Measurements from ENCODE around the gene CATSPERE.

Gene CATSPERE, protein sequence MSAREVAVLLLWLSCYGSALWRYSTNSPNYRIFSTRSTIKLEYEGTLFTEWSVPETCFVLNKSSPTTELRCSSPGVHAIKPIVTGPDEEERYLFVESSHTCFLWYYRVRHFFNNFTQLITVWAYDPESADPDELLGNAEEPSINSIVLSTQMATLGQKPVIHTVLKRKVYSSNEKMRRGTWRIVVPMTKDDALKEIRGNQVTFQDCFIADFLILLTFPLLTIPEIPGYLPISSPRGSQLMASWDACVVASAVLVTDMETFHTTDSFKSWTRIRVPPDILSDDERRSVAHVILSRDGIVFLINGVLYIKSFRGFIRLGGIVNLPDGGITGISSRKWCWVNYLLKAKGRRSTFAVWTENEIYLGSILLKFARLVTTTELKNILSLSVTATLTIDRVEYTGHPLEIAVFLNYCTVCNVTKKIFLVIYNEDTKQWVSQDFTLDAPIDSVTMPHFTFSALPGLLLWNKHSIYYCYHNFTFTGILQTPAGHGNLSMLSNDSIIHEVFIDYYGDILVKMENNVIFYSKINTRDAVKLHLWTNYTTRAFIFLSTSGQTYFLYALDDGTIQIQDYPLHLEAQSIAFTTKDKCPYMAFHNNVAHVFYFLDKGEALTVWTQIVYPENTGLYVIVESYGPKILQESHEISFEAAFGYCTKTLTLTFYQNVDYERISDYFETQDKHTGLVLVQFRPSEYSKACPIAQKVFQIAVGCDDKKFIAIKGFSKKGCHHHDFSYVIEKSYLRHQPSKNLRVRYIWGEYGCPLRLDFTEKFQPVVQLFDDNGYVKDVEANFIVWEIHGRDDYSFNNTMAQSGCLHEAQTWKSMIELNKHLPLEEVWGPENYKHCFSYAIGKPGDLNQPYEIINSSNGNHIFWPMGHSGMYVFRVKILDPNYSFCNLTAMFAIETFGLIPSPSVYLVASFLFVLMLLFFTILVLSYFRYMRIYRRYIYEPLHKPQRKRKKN

DNA sequence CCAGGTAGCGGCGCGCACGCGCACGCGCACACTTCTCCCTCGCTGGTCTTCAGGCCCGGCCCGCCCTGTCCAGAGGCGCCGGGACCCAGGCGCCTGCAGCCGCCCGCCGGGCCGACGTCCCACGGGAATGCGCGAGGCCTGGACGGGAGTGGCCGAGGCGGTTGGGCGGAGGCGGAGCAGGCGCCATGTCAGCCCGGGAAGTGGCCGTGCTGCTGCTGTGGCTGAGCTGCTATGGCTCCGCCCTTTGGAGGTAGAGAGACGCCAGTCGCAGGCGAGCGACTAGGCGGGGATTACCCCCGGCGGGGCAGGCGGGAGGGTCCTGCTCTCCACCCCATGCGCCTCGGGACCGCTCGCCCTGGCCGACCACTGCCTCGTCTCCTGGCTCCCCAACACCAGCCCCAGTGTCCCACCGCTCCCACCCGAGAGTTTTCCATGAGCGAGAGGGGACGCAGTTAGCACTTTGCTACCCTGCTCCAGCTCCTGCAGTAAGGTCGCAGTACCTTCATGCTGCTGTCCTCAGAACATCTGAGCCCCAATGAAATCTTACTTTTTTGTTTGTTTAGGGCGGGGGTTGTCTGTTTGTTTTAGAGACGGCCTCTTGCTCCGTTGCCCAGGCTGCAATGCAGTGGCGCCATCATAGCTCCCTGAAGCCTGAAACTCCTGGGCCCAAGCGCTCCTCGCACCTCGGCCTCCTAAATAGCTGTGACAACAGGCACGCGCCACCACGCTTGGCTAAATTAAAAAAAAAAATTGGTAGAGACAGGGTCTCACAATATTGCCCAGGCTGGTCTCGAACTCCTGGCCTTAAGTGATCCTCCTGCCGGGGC lies at the start of gene CATSPERE:
CATSPERE (plus strand) TSS at position 29 of the 827 bp plus-strand sequence; CDS start at position 186, 157 bp downstream.
- DNase-seq (ENCODE audit: low spot score), result peak; percentile 64

DNA sequence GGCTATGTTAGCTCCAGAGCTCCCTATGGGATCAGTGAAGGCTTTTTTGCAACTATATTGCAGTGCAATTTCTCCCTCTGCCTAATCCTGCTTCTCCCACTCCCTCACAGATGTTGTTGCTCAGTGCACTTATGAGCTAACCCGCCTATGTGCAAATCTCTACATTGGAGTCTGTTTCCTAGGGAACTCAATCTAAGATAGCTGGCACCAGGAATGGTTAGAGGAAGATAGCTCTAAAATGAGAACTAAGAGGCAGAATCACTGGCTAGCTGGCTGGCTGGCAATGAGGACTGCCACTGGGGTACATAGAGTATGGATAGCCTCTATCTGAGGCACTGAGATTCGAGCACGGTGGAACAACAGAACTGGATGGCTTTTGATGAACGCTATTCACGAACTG lies 48.9 kb upstream of the CATSPERE start:
- DNase-seq (ENCODE audit: low spot score), result no peak

DNA sequence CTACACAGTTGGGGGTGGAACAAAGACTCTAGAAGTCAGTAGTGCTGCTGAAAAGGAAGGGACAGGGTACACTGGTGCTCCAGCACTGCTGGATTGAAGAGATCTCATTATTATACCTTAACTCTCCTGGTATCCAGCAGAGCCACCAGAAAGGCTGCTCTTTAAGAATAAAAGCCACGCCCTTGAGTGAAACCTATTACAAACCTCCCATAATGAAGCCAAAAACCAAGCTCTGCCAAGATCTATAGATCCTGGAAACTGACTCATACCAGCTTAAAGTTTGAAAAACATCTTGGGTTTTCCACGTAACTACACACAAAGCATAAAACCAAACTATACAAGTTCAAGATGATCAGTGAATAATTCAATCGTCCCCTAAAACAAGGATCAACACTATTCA lies 47.3 kb upstream of the CATSPERE start:
- no peak for DNase-seq (ENCODE audit: low spot score)

DNA sequence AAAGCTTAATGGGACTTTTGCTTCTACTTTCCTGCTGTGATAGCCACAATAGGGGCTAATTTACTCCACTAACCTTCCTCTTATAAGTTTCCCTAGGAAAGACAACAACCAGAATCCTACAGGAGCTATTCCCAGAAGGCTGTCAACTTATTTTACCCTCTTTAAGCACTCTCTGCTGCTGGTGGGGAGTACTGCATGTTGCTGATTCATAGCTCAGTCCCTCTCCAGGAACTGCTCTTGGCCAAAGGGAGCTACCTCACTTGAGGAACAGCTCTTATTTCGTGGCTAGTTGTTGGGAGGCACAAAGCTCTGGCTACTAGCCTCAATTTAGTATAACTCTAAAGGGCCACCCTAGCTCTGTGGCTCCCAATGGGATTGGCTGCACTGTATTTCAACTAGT lies 46.5 kb upstream of the CATSPERE start:
- DNase-seq (ENCODE audit: low spot score), result no peak

DNA sequence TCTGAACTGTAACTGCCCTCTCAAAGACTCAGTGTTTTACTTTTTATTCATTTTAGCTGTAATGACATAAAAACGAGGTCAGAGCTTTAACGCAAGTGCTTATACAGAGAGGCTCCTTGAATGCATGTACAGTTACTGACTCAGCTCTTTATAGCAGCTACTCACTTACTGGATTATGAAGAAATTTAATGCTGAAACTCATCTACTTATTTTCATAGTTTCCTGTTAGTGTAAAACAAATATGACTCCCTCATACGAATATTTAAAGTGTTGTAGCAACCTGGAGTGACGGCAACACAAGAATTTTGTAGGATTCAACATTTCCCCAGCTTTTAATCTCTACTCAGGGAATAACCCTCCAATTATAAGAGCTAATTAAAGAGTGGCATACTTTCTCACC lies 42.0 kb upstream of the CATSPERE start:
- no peak for DNase-seq (ENCODE audit: low spot score)

DNA sequence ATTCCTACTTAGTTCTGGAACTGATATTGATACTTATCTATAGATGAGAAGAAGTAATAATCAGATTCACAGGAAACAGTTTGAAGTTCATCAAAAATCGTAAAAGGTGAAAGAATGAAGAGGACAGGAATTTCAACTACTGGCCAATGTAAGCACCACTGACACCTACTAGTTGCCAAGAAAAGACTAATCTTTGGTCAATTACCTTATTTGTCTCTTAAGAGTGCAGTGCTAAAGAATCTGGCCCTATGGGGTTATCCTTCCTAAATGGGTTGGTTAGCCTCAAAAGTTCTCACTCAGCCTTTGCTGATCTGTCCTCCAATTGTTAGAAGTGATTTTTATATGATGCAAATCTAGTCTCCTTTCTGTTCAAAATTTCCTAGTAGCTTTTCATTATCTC lies 38.9 kb upstream of the CATSPERE start:
- no peak for DNase-seq (ENCODE audit: low spot score)

DNA sequence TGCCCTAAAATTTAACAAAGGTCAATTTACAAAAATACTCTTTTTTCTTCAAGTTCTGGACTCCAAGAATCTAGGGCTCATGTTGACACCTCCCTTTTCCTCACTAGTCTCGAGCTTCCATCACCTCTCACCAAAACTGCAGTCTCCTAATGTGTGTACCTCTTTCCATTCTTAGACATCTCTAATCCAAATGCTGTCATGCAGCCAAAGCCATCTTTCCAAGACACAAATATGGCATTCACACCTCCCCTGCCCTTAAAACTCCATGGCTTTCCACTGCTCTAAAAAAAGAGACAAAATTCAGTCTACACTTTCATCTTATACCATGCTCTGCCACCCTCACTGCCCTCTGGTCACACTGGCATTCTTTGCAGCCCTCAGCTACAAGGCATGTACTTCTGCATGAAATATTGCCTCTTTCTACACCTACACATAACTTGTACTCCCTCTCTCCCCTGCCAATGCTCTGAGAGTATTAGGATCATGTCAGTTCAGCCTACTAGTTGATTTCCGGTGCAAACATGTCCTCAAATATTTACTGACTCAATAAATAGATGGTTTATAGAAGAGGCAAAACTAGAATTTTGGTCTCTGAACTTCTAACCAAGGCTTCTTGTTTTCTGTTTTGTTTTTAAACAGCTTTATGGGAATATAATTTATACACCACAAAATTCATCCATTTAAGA lies 36.3 kb upstream of the CATSPERE start:
- DNase-seq (ENCODE audit: low spot score), result no peak

DNA sequence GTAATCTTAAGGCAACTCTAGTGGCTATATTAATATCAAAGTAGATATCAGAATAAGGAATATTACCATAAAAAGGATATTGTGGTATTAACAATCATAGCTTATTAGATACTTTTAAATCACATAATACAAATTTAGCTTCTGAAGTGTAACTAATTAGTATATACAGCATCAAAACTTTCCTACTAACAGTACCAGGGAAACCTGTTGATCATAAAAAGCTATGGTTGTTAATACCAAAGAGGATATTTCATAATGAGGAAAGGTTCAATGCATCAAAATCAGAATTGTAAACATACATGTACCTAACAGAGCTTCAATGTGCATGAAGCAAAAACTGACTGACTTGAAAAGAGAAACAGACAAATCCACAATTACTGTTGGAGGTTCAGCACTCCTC lies 33.4 kb upstream of the CATSPERE start:
- DNase-seq (ENCODE audit: low spot score), result no peak

DNA sequence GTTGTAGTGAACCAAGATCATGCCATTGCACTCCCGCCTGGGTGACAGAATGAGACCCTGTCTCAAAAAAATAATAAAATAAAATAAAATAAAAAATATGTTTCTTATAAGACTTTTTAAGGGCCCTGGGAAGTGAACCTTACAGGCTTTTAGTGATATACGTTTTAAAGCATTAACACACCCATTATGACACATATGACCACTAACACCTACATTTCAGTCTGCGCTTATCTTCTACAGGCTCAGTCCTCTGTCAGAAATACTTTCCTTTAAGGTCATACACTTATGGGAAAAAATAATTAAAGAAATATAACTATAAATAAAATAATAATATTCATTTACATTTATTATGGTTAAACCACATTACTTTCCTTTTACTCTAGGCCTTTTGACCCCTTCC lies 31.3 kb upstream of the CATSPERE start:
- no peak for DNase-seq (ENCODE audit: low spot score)

DNA sequence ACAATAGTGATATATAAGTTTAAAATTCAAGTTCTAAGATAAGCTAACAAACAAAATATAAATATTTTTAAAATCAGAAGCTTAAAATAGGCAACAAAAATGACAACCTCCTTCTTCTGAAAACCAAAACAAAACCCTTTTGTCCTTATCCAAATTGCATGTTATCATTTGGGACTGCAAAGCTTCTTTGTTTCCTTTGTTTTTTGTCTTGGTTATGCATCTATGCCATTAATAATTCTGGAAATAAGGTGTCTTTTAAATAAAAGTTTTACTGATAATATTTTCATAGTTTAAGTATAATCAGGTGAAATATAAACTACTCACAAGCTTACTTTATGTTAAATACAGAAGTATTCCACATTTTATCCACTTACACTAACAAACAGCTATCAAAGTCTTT lies 29.9 kb upstream of the CATSPERE start:
- no peak for DNase-seq (ENCODE audit: low spot score)

DNA sequence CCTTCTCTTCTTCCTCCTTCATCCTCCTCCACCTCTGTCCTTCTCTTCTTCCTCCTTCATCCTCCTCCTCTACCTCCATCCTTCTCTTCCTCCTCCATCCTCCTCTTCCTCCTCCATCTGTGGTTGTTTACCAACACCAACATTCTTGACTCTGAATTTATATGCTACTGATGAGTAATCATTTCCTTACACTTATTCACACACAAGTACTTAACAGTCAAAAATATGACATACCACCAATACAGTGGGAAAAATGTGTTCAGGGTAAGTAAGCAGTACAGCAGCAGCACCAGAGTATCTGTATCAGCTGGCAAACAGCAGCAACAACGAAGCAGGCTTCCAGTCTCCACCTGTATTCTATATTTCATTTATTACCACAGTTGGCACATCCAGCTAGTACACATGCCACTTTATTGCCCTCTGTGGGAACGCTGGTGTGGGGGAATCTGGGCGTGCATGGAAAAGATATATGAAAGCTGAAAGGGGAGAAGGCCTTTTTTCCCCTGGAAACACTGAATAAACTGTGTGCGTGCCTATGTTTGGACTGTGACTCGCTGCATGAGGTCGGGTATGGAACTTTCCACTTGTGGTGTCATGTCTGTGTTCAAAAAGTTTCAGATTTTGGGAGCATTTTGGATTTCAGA lies 25.4 kb upstream of the CATSPERE start:
- no peak for DNase-seq (ENCODE audit: low spot score)

DNA sequence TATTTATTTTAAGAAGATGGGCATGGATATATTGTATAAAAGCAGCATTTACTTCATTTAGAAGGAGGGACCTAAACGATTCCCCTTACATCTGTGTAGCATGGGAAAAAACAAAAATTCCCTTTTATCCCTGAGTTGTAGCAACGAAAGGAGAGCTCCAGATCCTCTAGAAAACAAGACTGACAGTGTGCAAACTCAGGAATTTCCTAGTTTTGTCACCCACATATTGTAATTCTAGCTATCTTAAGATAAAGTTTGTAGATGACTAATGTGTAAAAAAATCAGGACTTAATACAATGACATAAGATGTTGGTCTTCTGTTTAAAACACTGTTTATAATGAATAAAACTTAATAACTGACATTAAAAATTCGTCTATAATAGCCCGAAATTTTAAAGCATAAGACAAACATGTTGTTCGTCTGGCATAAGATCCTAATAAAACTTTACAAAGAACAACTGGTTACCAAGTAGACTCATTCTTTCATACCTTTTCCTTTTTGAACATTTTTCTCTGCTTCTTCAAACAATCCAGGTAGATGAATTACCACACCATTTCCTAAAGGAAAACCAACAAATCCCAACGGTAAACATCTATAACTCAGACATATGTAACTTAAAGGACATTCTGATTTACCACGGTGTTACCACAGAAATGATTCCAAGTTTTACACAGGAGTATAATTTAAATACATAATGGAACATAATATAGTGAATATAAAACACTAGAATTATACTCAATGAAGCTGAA lies 24.6 kb upstream of the CATSPERE start:
- no peak for DNase-seq (ENCODE audit: low spot score)

DNA sequence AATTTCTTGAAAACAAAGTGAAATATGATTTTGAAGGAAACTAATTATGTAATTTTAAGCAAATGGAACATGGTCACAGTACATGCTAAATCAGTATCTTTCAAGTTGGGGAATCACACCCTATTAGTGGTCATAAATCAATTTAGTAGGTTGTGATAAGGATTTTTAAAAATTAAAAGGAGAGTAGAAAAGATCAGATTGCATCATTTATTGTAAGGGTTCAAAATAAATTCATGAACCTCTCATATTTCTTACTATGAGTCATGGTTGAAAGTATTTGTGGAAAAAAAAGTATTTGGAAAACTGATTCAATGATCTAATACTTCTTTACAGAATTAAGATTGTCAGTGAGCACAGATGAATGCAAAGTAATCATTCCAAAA lies 24.0 kb upstream of the CATSPERE start:
- no peak for DNase-seq (ENCODE audit: low spot score)

DNA sequence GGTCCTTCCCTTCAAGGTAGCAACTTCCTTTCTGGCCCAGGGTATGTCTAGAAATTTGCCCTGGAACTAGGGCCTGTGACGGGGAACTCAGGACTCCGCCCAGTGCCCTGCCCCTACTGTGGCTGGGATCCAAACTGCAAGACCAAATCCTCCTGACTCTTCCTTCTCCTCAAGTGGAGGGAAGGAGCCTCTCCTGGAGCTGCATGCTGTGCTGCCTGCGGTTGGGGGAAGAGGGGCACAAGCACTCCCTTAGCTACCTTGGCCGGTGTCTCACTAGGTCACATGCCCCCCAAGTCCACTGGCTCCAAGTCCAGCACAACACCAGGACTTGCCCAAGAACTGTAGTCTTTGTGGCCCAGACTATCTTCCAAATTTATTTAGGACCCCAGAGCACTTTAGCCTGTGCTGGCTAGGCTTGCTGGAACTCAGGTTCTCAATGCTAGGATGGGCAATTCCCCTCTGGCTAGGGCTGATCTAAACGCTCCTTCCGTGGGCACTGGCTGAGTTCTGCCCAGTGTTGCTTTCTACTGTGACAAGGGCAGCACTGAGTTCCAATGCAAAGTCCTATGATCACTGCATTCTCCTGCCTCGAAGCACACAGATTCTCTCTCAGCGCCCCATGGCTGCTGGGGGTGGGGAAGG lies 21.6 kb upstream of the CATSPERE start:
- peak; percentile 44 for DNase-seq (ENCODE audit: low spot score)

DNA sequence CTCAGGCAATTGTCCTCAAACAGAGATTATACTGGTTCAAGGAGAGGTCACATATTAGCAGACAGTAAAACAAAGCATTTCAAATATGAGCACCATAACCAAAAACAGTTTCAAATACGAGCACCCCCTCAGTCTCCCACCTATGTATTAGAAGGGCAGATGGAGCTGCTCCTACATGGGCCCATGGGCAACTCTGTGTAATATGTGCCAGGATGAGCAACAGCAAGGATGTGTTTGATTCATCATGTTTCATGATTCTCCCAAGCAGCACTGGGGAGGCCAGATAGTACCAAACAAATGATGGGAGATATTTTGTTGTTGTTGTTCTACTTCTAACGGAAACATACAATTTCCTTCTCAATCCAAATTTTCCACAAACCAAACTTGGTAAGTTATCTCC lies 18.2 kb upstream of the CATSPERE start:
- no peak for DNase-seq (ENCODE audit: low spot score)

DNA sequence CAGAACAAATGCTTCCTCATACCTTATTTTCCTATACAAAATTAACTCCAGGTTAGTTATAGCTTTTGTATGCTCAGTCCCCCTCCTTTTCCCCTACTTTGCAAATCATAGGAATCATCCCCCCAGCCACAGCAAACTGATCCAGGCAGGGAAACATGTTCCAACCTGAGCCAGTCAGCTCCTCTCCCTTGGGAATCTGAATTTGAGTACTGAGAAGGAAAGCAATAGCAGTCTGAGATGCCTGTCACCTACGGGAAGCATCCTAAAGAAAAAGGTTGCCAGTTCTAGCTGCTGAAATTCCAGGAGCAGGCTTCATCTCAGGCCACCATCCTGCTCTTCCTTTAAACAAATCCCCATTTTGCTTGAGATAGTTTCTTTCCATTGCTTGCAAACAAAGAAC lies 16.2 kb upstream of the CATSPERE start:
- DNase-seq (ENCODE audit: low spot score), result no peak

DNA sequence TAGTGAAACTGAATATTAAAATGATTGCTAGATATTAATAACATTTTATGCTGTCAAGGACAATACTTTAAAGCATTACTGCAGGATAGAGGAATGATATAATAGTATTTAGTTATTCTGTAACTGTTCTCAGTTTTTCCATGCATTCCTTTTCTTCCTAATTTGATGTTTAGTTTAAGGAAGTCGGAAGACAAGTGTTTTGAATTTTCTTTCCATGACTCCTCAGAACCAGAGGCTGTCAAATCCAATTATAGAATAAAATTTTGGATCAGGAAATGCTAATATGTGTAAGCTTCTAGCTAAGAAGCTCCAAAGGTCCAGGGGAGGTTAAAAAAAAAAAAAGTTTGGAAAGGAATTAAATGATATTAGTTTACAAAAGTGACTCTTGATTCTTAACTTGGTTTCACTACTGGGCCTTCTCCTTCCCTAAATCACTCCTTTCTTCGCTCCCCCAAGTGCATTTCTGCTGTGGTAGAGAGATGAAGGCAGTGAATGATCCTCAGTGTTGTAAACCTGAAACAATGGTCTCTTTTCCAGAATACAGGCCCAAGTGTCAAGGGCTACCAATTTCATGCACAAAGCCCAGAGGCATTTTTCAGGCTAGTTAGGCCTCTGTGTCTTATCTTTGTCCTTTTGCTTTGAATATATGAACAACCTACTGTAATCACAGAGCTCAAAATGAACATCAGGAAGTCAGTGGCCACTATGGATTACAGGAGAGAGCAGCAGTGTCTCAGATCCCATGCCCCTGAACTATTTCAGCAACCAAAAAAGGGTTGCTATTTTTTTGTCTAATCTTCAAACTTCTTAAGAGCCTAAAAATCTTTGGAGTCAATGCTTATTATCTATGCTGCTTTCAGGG lies 15.5 kb upstream of the CATSPERE start:
- DNase-seq (ENCODE audit: low spot score), result no peak

DNA sequence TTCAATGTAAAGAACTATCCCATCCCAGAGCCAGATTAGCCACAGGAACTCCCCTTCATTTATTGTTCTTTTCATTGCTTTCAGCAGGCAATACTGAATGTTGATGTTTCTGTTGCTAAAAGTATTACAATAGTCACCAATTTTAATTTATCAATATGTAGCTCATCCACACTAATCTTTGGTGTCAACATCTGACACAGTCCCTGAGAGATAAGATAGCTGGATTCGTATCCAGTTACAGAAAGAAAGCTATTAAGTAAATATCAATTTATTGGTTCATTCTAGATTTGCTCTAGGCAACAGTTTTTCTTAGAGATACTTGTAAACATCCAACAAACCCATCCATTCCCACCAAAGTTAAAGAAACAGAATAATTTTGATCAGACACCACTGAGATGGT lies 14.0 kb upstream of the CATSPERE start:
- DNase-seq (ENCODE audit: low spot score), result no peak

DNA sequence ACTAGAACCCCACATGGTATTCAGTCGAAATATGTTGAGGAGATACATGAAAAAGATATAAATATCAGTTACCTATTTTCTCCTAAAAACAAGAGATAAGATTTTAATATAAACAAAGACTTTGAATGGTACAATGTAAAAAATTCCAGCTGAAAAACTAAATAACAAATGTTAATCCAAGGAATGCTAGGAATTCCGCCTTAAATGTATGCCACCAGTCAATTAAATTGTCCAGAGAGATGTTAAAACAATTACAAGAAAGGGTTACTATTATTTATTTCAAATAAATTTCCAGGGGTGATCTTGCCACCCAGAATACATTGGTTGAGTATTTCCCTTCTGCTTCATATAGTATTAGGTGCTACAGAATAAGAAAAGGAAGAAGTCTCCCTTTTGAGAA lies 13.5 kb upstream of the CATSPERE start:
- DNase-seq (ENCODE audit: low spot score), result no peak

Measured in hematopoietic multipotent progenitor cell treated with erythropoietin and hydrocortisone succinate and interleukin-3 and kit ligand, for 17 days (in vitro differentiated cells).